HG02884 (cell line): ENCODE data around the gene ITGAV.
"Not testable (repeated sequence)": the region's sequence is repeated elsewhere in the genome, so short reads cannot be mapped to it uniquely, and the experiment has no call there.

Source experiments
- ATAC-seq: cut with Tn5 transposase; IDR thresholded peaks from one replicate; pipeline ENCODE4 v1.9.1; 2021; ENCODE audit warnings: mild to moderate bottlenecking, moderate library complexity; ENCODE audit not compliant: unreplicated experiment

The ITGAV gene

GRCh38 chr2:186589612-186590349 is at the start of gene ITGAV:
Gene ITGAV (plus strand): TSS chr2:186590056. CDS start chr2:186590339, 283 bp downstream.
- peak; percentile 93 for ATAC-seq

GRCh38 chr2:186540941-186541340 is 48.9 kb upstream of the ITGAV start:
- ATAC-seq: no peak

GRCh38 chr2:186542002-186542401 is 47.9 kb upstream of the ITGAV start:
- no peak for ATAC-seq

- no peak for ATAC-seq
Measured at GRCh38 chr2:186543561-186544131, 46.2 kb upstream of the ITGAV start.

GRCh38 chr2:186544255-186544675 is 45.6 kb upstream of the ITGAV start:
- no peak for ATAC-seq

- no peak for ATAC-seq
Measured at GRCh38 chr2:186546846-186547245, 43.0 kb upstream of the ITGAV start.

- ATAC-seq: no peak
Measured at GRCh38 chr2:186551323-186552050, 38.4 kb upstream of the ITGAV start.

GRCh38 chr2:186554429-186554828 is 35.4 kb upstream of the ITGAV start:
- no peak for ATAC-seq

- no peak for ATAC-seq
Measured at GRCh38 chr2:186554850-186555671, 34.8 kb upstream of the ITGAV start.

GRCh38 chr2:186558512-186559276 is 31.2 kb upstream of the ITGAV start:
- no peak for ATAC-seq

GRCh38 chr2:186559370-186559769 is 30.5 kb upstream of the ITGAV start:
- ATAC-seq: peak; percentile 51

- ATAC-seq: peak; percentile 78
Measured at GRCh38 chr2:186559848-186560247, 30.0 kb upstream of the ITGAV start.

GRCh38 chr2:186560254-186560653 is 29.6 kb upstream of the ITGAV start:
- ATAC-seq: peak; percentile 9

- ATAC-seq: no peak
Measured at GRCh38 chr2:186561467-186562208, 28.2 kb upstream of the ITGAV start.

- ATAC-seq: no peak
Measured at GRCh38 chr2:186562209-186562578, 27.7 kb upstream of the ITGAV start.

- not testable (repeated sequence) for ATAC-seq
Measured at GRCh38 chr2:186568600-186568999, 21.3 kb upstream of the ITGAV start.

- ATAC-seq: not testable (repeated sequence)
Measured at GRCh38 chr2:186569127-186569526, 20.7 kb upstream of the ITGAV start.

GRCh38 chr2:186569897-186570296 is 20.0 kb upstream of the ITGAV start:
- no peak for ATAC-seq

- no peak for ATAC-seq
Measured at GRCh38 chr2:186570604-186571003, 19.3 kb upstream of the ITGAV start.

- no peak for ATAC-seq
Measured at GRCh38 chr2:186572705-186573104, 17.2 kb upstream of the ITGAV start.
